NCI-H82 treated with DMSO at 0.1 percent for 48 hours (cell line): ENCODE measurements around the gene LVRN.

Source experiments
- DNase-seq: peaks from one replicate; lab custom pipeline; 2025; ENCODE audit not compliant: unreplicated experiment; lab: John Stamatoyannopoulos, UW

Gene LVRN

DNA sequence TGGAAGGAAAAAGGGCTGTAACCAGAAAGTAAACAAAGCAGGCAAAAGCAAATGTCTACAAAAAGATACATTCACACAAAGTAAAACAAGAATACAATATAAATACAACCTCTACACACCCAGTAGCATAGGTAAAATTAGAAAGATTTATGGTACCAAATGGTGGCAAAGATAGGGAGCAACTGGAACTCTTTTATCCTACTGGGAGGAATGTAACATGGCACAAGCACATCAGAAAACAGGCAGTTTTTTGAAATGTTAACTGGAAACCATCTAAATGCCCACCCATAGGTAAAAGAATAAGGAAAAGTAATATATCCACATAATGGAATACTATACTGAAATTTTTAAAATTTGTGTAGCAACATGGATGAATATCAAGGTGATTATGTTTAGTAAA lies 61.3 kb downstream of the LVRN start:
- DNase-seq = no peak

DNA sequence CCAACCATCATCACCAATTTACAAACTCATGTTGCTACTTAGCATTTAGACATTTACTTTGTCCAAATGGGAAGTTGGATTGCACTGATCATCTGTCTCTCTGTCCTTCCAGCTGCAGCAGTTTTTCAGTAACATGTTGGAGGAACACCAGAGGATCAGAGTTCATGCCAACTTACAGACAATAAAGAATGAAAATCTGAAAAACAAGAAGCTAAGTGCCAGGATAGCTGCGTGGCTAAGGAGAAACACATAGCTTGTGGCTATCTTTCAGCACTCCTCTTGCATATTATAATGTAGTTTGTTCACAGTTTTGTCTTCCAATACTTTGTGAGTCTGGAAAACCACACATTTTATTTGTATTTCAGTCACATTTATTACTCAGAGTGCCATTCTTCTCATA lies 63.6 kb downstream of the LVRN start:
- DNase-seq = no peak

DNA sequence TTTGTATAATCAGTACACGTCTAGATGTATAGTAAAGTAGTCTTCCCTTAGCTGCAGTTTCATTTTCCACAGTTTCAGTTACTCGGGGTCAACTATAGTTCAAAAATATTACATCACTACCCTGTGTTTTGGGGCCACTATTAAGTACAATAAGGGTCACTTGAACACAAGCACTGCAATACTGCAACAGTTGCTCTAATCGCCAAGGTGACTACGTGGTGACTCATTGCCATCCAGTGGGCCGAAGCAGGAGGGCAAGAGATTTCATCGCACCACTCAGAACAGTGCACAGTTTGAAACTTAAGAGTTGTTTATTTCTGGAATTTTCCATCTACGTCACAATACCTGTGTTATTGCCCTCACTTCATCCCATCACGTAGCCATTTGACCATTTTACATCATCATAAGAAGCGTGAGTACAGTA lies 69.8 kb downstream of the LVRN start, which contains the start of gene ARL14EPL:
TSS of gene ARL14EPL (plus strand) at position 379 of the 424 bp plus-strand sequence. CDS start 18,994 bp downstream, outside the sequence.
- DNase-seq = no peak

DNA sequence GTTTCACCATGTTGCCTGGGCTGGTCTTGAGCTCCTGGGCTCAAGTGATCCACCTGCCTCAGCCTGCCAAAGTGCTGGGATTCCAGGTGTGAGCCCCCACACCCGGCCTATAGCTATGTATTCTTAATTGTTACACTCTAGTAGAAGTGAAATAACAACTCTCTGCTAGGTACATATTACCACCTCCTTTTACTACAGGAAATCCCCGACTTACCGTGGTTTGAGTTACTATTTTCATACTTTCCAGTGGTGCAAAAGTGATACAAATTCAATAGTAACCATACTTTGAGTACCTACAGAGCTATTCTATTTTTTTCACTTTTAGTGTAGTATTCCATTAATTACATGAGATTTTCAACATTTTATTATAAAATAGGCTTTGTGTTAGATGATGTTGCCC lies 70.7 kb downstream of the LVRN start:
- DNase-seq = no peak

DNA sequence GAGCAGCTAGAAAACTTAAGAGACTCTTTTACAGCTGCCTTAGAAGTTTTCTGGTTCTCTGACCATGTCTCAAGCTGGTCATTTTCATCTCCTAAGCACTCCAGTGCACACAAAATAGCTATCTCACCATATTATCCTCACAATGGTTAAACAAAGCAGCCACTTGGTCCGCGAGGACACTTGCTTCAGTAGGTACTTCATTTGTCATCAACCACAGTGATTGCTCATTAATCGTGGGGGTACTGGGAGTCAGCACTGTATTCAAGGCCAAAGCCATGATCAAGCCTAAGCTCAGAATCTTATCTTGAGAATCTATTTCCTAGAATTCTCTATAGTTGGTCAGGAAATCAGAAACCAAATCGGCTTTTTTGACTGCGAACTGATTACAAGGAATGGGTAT lies 72.8 kb downstream of the LVRN start:
- DNase-seq = no peak

DNA sequence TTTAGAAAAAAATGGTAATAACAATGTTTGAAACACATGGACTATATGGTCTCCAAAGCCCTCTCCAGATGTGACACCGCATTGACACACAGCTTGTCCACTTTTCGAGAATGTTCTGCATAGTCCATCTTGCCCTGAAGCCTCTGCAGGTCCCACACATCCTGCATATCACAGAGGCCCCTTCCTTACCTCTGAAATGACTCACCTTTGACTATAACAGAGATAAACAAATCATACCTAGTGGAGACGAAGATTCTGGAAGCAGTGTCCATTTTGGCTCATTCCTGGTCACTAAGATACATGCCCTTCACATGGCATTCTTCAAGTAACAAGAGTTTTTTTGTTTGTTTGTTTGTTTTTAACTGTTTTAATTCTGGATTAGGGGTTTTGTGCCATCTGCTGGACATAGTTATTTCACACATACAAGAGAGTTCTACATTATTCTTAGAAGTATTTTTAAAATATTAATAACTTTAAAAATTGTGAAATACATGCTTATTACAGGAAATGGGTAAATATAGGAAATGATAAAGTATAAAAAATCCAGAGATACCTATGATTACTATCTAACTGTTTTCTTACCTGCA lies 75.1 kb downstream of the LVRN start:
- DNase-seq = no peak

DNA sequence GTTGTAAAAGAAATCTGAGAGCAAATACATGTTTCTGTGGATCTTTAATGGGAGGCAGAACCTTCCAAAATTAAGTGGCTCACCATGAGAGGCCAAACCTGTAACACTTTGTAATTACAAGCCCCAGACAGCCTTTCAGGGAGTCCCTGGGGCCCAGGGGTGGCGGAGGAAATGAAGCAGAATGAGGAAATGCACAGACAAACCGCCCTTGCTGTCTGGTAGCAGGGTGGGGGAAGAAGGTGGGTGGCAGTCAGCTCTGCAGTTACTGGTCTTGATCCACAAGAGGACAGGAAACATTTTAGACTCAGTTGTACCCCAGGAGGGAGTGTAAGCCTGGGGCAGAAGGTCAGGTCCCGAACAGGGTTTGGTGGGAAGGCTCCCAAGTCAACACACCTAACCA lies 76.5 kb downstream of the LVRN start:
- DNase-seq = no peak

DNA sequence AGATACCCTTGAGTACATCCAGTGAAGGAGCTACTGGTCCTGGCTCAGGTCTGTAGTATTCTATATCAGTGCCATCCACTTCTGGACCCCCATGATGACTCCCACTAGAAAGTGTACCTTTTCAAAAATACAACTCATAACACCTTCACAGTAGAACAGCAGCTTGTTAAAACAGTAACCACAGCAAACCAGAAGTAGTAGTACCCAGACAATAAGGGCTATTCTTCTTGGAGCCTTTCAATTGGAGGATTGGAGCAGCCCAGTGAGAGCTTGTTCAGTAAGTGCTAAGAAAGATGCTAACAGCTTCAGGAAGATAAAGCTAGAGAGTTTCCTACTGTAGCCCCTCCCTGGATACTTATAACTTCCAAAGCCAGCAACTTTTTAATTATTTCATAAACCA lies 80.1 kb downstream of the LVRN start:
- DNase-seq = no peak

DNA sequence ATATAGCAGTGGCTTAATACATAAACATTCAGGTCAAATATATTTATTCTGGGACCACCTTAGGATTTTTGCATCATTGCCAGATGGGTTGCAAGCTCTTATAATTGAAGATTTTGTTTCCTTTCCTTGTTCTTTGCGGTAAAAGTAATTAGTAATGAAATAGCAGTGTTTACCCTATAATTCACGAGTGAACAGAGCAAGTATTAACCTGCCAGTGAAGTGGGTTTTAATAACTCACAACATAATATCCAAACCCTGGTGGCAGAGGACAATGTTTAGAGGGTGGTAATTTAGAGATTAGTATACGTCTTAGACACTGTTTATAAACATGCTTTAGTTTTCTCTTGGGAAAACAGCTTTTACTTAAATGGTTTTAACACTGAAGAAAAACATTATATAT lies 81.8 kb downstream of the LVRN start:
- DNase-seq = no peak

DNA sequence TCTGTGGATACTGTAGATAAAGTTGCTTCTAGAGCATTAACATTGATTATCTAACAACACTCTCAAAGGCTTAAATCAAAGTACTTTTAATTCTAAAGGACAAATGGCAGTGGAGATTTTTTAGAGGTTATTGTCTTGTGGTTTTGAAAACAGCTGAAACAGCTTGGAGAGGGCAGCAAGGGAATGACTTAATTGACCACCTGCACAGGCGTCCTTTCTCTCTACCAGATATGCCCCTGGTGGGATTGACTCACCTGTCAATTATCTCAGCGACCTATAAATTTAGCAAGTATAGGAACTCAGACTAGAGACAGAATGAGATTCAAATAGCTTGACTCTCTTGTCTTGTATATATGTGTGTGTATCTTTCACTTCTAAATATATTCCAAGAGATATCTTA lies 83.5 kb downstream of the LVRN start:
- DNase-seq = no peak

DNA sequence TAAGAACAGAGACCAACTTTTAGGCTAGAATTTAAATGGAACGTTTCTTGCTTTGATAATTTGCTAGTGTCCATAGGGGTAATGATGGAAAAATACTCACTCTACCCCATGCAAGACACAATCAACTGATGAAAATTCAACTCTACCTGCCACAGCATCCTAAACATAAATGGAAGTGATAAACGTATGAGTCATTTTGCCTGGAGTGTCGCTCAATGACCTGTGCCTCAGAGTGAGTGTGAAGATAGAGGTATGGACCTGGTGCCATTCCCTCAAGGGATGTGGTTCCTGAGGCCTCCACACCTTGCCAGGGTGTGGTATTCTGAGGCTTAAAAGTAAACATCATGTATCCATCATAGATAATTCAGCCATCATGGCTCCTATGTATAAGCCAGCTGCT lies 84.0 kb downstream of the LVRN start:
- DNase-seq = no peak

DNA sequence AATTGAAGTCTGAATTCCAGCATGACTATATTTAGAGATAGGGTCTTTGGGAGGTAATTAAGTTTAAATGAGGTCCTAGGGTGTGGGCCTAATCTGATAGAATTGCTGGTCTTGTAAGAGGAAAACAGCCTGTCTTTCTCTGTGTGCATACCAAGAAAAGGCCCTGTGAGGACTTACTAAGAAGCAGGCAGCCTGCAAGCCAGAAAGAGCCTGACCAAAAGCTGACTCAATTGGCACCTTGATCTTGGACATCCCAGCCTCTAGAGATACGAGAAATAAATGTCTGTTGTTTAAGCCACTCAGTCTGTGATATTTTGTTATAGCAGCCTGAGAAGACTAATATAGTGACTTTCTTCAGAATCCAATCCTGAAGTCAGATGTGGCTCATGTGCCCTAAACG lies 84.5 kb downstream of the LVRN start:
- DNase-seq = no peak

DNA sequence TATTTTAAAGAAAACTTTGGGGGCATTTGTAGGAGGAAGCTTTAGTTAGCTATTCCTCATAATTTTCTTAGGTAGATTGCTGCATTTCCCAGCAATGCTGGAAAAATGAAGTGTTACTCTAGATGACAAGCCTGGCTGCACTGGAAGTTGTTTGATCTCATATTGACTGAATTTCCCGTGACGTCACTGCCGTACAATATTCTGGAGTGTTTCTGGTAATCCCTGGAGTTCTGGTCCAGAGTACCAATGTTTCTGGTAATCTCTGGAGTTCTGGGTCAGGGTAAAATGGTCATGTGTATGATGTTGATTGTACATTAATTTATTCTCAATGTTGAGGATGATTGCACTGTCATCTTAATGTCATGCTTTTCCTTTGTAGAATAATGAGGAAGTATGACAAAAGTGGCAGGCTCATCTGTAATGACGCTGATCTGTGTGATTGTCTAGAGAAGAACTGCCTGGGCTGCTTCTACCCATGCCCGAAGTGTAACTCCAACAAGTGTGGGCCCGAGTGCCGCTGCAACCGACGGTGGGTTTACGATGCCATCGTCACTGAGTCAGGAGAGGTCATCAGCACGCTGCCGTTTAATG lies 96.2 kb downstream of the LVRN start:
- no peak for DNase-seq

DNA sequence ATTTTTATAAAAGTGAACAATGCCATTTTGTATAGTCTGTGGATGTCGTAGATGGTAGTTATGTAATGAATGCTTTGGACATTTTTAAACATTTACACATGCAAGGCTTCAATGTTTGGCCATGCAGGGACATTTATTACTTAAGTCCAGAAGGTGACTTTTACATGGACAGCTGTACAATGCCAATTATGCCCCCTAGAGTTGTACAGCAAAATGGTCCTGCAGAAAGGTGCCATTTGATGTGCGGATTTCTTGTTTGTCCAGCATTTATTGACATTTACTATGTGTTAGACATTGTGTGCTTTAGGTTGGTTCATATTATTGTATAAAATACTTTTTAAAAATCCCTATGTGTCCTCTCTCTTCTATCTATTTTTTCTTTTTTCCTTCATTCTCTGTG lies 100.1 kb downstream of the LVRN start:
- DNase-seq = no peak

DNA sequence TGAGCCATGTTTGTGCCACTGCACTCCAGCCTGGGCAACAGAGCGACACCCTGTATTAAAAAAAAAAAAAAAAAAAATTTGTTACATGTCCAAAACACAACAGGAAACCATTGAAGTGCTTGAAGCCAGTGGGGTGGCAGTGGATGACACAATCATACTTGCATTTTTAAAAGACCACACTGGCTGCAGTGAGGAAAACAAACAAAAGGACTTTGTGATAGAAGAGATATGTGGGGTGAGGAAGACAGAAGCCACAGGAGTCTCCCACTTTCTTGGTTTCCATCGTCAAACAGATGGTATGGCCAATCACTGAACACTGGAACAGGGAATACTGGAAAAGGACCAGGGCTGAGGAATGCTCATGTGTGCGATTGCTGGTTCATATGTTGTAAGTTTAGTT lies 101.7 kb downstream of the LVRN start:
- no peak for DNase-seq

DNA sequence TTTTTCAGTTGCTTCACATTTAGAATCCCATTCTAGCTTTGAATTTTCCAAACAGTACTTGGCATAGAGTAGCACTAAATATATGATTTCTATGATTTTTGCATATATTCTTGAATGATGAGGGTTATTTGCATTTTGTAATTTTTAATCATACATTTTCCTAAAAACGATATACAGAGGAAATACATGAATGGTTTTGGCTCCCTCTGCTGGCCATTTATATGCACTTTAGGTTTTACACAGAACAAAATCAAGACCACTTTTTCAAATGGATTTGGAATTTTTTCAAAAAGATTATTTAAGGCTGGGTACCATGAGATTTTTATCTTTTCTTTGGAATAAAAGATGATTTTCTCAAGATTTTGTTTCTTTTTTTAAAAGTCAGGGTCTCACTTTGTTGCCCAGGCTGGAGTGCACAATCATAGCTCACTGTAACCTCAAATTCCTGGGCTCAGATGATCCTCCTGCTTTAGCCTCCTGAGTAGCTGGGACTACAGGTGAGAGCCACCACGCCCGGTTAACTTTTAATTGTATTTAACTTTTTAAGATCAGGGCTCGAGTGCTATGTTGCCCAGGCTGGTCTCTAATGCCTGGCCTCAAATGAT lies 105.9 kb downstream of the LVRN start:
- DNase-seq = no peak

DNA sequence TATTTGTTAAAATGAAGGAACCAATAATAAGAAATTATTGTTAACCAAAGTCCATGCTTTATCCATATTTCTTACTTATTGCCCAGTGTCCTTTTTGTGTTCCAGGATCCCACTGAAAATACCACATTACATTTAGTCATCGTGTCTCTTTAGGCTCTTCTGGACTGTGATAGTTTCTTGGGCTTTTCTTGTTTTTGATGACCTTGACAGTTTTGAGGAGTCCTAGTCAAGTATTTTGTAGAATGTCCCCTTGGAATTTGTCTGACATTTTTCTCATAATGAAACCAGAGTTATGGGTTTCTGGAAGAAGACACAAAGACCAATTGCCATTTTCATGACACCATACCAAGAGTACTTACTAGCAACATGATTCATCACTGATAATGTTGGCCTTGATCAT lies 108.9 kb downstream of the LVRN start:
- no peak for DNase-seq

DNA sequence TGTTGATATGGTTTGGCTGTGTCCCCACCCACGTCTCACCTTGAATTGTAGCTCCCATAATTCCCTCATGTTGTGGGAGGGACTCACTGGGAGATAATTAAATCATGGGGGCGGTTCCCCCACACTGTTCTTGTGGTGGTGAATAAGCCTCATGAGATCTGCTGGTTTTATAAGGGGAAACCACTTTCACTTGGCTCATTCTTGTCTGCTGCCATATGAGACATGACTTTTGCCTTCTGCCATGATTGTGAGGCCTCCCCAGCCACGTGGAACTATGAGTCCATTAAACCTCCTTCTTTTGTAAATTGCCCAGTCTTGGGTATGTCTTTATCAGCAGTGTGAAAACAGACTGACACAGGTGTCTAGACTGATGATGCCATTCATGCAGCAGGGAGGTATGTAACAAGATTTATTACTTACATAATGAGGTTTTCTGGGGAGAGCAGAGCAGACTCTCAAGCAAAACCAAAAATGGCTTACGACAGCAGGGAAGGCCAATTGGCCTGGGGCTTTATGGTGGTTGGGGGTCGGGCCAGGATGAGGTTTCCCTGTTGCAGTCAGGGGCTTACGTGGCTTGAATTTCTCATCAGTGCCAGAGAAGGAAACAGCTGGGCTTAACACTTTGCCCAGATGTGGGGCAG lies 113.0 kb downstream of the LVRN start:
- DNase-seq = no peak

DNA sequence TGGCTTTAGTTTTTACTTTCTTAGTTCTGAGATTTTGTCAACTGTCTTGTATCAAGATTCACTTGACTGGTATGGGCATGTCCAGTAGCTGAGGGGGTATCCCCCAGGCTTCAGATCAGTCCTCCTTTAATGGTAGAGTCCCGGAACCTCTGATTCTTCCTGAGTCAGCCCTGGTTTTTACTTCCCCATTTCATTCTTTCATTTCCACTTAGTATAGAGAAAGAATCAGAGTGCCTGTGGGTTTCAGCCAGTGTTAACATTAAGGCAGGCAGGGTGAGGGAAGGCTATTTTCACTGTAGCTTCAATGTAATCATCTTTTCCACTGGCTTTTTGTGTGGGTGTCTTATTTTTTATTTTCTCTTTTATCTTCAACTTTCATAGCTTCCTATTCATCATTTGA lies 114.2 kb downstream of the LVRN start:
- no peak for DNase-seq
